Central memory CD4-positive, alpha-beta T cell (primary cell): Measurements from ENCODE around the gene MAP7.
"Not testable (repeated sequence)": the region's sequence is repeated elsewhere in the genome, so short reads cannot be mapped to it uniquely, and the experiment has no call there.

ENCODE experiments used
- DNase-seq: peaks from one replicate; pipeline ENCODE4 v3.0.0; 2022
- total RNA-seq, 3 experiments: gene quantifications; one replicate each; lab custom pipeline; 2026; lab: John Stamatoyannopoulos, UW

Gene MAP7
- 0 to 1.2 (median 0.65) reads per million in 3 experiments for total RNA-seq

DNA sequence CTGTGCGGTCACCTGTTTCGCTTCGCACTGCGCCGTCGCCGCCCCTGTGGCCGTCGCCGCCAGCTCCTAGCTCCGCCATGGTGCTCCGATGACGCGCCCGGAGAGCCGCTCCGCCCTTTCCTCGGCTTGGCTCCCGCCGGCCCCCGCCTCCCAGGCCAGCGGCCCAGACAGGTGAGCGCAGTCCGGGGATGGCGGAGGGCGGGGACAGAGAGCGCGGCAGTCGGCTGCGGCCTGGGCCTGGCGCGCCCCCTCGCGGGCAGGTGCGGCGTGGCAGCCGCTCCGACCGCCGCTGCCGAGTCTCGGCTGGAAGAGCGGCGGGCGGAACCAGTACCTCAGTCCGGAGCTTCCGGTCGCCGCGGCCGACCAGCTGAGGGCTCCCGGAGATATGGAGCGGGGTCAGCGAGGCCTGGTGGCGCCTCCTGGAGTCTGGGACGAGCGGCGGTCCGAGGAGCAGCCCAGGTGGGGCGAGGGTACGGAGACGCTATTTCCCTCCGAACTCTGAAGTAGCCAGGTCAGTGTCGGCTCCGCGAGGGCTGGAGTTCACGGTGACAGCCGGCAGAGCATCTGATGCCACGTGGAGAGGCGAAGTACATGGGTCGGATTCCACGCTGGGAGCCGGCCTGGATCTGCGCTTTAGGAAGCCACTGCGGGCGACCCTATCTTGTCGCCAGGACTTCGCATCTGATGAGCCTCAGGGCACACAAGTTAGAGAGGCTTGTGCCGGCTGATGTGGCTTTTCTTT lies at the start of gene MAP7:
MAP7 (minus strand) TSS at position 93 of the 742 bp plus-strand sequence; CDS start at position 79, 14 bp downstream.
- DNase-seq, result peak; percentile 68

DNA sequence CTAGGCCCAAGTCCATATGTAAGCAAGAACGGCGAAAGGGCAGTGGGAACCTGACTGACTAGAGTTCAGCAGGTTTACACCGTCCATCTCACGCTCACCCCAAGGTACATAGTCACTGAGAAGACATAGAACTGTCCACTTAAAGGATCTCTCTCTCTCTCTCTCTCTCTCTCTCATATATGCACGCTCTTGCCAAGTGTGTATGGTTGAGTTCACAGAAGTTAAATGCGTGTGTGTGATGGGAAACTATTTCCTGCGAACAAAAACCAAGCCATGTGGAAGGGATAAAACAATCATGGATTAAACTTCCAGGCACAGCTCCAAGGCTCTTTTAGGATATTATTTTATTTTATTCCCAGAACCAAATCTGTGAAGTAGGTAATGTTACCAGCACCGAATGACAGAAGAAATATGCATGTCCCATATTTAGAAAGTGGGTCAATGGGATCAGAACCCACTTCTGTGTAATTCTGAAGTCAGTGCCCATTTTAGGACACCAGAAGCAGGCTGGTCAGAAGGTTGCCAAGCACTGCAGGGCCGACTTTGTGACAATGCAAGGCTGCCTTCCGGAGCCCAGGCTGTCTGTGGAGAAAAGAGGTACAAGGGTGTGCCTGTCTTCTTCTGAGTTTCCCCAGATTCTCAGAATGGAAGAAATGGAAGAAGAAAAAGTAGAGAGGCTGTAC lies 49.2 kb upstream of the MAP7 start:
- DNase-seq, result no peak

DNA sequence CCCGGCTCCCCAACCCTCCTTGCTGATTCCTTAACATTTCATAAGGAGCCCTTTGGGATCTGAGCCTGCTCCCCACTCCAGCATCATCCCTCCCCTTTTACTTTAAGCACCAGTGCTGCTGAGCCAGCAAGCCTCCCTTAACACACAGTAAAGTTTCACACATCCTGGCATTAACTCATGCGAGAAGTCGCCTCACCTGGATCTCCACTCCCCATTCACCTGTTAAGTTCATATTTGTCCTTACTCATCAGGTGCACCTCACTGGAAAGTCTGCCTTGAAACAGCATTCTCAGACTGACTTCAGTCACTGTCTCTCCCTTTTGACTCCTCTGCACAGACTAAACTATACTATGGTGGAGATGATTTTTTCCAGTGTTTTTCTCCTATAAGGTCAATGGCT lies 47.8 kb upstream of the MAP7 start:
- DNase-seq, result no peak

DNA sequence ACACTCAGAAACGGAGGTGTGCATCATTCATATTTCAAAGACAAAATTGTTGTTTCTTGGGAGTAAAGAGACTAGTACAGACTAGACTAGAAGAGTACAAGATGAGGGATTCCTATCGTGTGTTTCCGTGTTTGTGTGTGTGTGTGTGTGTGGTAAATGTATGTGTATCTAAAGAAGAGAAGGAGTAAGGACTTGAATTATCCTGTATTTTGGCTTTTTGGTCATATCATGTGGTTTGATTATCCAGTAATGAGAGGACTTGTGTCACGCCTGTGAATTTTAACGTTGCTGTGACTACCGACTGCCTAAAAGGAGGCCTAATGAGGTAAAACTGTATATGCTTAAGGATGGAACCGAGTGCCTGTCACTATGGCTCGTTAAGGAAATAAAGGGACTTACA lies 44.4 kb upstream of the MAP7 start:
- no peak for DNase-seq

DNA sequence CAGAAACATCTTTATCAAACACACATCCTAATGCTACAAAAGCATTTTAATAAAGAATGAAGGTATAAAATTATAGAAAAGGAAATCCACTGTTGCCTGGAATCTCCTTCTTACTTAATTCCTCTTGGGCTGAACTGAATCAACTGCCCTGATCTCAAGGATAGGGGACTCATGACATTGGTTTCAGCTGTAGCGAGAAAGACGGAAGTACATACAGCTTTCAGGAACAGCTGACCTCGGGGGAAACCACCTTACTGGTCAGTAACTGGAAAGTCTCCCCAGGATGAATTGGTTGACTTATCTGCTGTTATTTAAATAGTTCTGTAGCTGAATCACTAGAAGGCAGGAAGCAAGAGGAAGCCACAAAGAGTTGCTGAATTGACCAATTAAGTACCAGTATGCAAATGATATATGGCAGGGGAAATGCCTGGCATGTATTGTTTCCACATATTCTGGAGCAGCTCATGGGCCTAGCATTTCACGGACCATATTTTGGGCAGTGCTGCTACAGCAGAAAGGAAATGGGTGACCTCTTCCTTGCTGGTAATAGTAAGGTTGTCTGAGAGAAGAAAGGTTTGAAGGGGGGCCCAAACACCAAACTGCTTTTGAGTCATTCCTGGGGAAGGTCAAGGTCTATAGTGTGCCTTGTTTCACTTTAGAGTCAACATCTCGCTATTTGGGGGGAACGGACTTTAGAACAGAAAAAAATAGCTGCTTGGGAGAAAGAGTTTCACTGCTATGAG lies 43.7 kb upstream of the MAP7 start:
- DNase-seq, result peak; percentile 50

DNA sequence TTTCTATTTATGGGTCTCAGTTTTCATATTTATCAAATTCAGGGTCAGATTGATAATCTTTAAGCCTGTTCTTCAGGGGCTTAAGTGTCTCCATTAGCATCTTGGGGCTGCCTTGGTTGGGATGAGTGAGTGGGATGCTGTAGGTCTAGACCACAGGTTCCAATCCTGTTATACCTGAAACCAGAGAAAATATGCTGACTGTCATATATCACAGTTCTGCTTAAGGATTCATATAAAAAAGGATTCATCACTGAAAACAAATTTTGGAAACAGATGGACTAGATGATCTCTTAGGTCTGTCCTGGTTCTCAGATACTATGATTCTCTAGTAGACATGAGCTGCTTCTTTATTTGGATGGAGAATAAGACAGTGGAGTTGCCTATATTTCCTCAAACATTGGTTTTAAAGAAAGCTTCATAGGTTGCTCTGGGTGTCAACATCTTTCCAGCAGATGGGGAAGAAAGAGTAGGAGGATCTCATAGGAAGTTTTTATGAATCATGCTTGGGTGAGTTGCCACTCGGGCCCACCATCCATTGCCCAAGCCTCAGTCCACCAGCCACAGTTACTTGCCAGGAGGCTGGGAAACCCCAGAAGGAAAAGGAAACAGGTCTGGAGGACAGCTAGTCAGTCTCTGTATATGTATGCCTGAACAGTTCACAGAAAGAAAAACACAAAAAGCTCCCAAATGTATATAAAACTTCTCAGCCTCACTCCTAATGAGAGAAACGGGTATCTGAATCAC lies 42.9 kb upstream of the MAP7 start:
- DNase-seq, result no peak

DNA sequence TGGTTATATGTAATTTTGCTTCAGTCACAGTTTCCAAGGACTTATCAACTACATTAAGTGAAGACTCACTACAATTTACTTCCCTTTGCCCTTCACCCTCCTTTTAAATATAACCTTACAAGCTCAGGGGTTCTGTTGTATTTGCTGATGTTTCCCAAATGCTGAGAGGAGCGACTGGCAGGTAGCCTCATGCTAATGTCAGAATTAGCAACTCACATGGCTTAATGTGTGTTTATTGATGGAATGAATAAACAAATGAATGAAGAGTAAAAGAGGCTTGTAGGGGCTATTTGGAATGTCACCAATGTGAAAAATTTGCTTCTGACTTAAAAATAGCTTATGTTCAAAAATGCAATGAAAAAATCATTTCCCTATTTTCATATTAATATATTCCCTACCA lies 41.4 kb upstream of the MAP7 start:
- no peak for DNase-seq

DNA sequence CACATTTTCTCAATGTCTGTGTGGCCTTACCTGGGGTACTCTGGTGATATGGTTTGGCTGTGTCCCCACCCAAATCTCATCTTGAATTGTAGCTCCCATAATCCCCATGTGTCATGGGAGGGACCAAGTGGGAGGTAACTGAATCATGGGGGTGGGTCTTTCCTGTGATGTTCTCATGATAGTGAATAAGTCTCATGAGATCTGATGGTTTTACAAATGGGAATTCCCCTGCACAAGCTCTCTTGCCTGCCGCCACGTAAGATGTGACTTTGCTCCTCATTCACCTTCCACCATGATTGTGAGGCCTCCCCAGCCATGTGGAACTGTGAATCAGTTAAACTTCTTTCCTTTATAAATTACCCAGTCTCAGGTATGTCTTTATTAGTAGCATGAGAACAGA lies 40.6 kb upstream of the MAP7 start:
- DNase-seq, result not testable (repeated sequence)

DNA sequence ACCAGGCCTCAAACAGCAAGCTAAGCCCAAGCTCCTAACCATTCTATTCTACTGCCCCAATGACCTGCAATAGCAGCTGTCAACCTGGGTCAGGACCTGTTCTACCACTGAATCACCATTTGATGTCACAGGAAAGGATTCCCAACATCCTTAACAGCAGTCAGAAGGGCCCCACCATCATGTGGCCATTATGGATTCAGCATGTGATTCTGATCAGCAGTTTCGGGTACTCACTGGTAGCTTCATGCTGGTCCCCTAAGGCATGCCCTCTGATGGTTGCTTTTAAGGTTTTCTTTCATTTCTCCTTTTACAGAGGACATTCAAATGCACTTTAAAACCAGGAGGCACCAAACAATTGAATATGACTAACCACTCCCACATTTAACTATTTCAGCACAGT lies 37.3 kb upstream of the MAP7 start:
- DNase-seq, result no peak

DNA sequence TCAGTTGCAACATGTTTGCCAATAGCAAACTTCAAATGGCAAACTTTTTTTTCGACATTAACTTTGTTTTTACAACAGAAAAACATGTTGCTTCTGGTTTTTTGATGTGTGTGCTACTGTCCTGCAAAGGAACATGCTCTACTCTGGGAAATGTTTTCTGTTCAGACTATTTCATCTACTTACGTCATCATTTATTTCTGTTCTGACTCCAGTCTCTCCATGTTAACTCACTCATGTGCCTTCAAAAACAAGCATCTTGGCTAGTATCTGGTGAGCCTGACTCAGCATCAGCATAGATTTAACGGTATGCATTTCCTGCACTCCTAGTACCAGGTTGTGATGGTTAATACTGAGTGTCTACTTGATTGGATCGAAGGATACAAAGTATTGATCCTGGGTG lies 36.1 kb upstream of the MAP7 start:
- no peak for DNase-seq

DNA sequence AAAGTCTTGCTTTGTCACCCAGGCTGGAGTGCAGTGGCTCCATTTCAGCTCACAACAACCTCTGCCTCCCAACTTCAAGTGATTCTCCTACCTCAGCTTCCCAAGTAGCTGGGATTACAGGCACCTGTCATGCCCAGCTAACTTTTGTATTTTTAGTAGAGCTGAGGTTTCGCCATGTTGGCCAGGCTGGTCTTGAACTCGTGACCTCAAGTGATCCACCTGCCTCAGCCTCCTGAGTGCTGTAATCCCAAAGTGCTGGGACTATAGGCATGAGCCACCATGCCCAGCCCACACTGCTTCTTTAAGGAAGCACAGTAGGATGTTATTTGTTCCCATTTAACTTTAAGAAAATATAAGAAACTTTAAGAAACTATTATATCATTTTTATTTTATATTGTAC lies 35.3 kb upstream of the MAP7 start:
- DNase-seq, result not testable (repeated sequence)

DNA sequence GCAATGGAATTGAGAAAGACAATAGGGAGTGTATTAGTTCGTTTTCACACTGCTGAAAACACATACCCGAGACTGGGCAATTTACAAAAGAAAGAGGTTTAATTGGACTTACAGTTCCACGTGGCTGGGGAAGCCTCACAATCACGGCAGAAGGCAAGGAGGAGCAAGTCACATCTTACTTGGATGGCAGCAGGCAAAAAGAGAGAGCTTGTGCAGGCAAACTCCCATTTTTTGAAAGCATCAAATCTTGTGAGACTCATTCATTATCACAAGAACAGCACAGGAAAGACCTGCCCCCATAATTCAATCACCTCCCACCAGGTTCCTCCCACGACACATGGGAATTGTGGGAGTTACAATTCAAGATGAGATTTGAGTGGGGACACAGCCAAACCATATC lies 34.1 kb upstream of the MAP7 start:
- DNase-seq, result not testable (repeated sequence)

DNA sequence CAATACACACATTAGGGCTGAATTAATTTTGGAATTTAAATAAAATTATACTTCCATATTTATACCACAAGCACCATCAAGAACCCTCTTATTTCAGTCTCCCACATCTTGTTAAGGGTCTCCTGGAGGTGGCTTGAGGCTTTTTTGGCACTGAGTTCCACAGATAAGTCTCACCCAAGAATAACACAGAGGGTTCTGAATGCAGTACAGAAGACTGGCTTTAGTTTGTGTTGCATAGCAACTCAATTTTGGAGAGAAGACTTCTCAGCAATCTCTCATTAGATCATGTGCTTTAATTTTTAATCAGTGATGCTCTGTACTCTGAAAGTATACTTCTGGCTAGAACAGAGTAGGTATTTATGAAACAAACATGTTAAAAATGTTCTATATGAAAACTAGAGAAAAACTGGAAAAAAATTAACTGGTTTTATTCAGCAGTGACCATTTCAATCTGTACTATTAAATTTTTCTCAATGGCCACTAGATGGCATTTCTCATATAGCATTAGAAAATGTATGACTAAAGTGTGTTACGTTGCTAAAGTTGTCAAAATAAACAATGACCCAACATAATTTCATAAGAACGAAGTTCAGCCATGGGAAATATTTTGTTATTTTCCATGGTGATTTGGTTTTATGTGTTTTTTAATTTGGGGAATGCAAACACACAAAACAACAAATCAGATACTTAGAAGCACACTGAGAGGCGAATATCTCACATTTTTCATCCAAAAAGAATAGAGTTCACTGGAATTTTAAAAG lies 32.7 kb upstream of the MAP7 start:
- no peak for DNase-seq

DNA sequence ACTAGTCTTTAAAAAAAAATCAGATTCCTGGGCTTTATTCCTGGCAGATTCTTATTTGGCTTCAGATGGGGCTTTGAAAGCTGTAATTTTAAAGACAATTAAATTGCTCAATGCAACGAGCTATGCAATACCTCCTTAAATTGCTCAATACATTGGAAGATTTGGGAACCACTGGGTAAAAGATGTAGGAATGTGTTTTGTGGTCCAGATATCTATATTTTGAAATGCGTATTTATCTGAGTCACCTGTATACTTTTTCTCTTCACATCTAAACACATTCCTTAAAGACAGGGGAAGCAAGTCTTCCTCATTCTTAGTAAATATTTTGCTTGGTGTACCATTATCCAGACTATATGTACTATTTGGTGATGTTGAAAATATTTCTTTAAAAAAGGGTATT lies 29.6 kb upstream of the MAP7 start:
- no peak for DNase-seq

DNA sequence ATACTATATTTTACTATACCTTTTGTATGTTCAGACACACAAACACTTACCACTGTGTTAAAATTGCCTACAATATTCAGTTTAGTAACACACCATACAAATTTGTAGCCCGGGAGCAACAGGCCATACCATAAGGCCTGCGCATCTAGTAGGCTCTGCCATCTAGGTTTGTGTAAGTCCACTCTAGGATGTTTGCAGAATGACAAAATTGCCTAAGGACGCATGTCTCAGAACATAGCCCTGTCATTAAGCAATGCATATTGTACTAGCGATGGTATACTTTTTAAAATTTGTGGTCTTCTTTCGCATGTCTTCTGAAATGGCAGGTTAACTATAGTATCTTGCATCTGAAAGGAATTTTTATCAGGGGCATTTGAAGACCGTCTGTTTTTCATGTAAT lies 26.6 kb upstream of the MAP7 start:
- DNase-seq, result no peak

DNA sequence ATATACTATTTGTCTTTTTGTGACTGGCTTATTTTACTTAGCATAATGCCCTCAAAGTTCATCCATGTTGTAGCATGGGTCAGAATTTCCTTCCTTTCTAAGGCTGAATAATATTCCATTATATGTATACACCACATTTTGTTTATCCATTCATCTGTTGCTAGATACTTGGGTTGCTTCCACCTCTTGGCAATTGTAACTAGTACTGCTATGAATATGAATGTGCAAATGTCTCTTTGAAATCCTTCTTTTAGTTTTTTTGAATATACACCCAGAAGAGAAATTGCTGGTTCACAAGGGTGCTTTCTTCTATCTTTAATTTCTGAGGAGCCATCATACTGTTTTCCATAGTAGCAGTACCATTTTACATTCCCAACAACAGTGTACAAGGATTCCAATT lies 21.3 kb upstream of the MAP7 start:
- no peak for DNase-seq

DNA sequence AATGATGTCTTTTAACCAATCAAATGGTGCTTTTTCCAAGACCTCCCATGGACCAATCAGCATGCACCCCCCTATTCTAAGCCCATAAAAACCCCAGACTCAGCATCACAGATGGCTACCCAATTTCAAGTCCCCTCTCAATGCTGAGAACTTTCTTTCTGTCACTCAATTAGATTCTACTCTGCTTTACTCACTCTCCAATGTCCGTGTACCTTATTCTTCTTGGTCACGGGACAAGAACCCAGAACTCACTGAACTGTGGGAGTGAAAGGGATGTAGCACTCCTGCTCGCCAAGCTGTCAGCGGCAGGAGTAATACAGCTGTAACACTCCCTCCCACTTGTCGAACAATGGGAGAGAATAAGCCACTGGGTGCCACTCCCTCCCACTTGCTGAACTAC lies 20.8 kb upstream of the MAP7 start:
- DNase-seq, result no peak

DNA sequence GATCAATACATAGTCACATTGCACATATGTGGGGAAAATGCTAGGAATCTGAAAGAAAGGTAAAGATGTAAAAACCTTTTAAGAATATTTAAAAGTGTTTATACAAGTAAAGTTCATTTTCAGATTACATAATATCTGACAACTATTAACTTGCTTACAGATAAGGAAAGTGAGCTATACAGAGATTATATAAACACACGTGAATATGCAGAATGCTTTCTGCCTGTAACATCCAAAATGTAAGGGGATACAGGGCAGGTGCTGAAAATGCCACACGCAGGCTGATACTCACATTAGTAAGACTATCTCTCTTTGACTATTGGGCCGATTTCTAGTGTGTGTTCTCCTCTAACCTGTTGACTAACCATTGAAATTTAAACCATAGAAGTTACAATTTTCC lies 17.9 kb upstream of the MAP7 start:
- no peak for DNase-seq

DNA sequence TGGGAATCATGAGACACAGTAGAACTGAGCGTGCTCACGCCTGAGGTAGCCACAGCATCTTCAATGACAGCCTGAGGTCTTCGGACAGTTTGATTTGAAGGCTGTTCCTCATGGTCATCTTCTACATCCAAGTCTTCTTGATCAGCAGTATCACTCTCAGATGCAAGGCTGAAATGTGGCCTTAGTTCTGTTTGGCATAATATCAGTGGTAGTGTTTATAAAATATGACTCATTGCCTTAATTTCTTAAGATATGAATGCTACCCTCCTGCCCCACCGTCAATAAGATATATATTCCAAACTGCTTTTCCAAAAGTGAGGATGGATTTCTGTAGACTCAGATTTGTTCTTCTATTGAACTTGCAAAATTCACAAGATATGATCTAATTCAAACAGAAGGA lies 17.5 kb upstream of the MAP7 start:
- no peak for DNase-seq

DNA sequence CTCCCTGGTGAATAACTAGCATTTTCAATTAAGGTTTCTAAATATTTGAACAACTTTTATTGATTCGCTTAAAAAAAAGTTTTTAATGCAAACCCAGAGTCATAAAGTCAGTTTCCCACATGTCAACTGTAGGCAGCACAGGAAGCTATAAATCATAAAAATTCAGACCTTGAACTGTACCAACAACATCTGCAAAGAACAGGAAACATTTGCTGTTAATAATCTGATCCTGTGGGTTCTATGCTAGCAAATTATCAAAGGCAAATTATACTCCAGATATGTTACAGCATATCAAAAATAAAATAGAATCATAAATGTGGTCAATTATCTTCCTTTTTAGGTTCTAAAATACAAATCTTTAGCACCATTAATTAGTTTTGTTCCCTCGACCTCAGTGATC lies 16.6 kb upstream of the MAP7 start:
- no peak for DNase-seq

DNA sequence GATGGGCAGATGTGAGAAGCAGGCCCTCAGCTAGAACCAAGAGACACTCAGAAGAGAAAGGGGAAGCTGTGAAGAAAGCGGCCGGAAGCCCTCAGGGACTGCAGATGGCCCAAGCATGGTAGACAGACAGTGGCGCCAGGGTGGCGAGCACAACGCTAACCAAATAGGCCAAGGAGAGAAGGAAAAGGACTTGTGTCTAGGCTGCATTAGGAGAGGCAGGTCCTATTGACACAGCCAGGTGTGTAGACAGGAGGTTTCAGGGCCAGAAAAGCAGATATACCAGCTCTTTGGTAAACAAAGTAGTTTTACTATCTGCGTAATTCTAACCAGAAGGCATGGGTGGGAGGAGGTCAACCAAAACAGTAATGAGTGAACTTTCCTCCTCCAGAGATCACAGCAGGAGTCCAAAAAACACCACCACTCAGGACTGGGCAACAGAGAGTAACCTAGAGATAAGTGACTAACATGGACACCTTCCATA lies 15.8 kb upstream of the MAP7 start:
- no peak for DNase-seq

DNA sequence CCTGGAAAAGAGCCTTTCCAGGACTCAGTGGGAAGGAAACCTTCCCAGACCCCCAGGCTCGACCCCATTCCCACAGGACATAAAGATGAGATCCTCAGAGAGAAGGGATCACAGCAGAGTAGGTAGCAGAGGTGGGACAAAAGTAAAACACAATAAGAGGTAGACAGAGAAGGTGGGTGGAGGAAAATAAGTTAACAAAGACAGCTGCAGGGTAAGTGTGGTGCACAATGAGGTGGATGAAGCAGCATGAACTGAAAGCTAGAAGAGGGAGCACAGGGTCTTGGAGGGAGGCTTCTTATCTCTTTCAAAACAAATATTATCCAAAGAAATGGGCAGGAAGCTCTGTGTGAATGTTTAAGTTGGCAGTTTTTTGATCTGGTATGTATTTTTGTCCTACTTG lies 14.0 kb upstream of the MAP7 start:
- DNase-seq, result no peak
